HCT116 (cell line): Measurements from ENCODE around the gene ZCCHC24. TPM values are rescaled to one million over a fixed set of nuclear protein-coding genes. Genes with fewer than 3 reads are reported as not detected.

Source experiments
- ATAC-seq: fragments of 200-7000 bp; cut with Tn5 transposase; 2 replicates; pipeline ENCODE4 v1.9.1; 2020; ENCODE audit warnings: mild to moderate bottlenecking, moderate library complexity
- BruUV-seq: library from RNA; stranded (reverse); fragments of 400-500 nt; replicated peaks from 2 replicates; lab custom pipeline; 2021; lab: Mats Ljungman, UMichigan
- CTCF ChIA-PET: fragments of 300-600 bp; sonication (Branson Sonifier 250); formaldehyde crosslinking; loops from one replicate; lab custom pipeline; 2021; ENCODE audit warnings: antibody characterized with exemption; lab: Charles Lee
- POLR2A ChIA-PET: fragments of 300-600, 350-600 bp; sonication (Branson Sonifier 250); formaldehyde crosslinking; loops from one replicate; lab custom pipeline; 2021; ENCODE audit warnings: antibody characterized with exemption; lab: Charles Lee
- RAD21 ChIA-PET, 2 experiments: fragments of 300-600 bp; sonication (Branson Sonifier 250); formaldehyde crosslinking; loops; one replicate each; lab custom pipeline; 2023; ENCODE audit warnings: low total read pairs in 2 of 2; ENCODE audit not compliant: uncharacterized antibody in 2 of 2, unreplicated experiment in 2 of 2, low non-redundant PET in 1 of 2; lab: Charles Lee
- DNase-seq: peaks from one replicate; pipeline ENCODE4 v3.0.0-alpha.2; 2010; ENCODE audit warnings: low read depth, low spot score
- H2AFZ ChIP-seq: fragments of 200-600 bp; shearing (Covaris generic), sonication (generic); 2 replicates; pipeline ENCODE4 v1.6.1; 2017; ENCODE audit warnings: low read depth, mixed run types, mixed read lengths, antibody characterized with exemption, low read length; ENCODE audit not compliant: poor library complexity, severe bottlenecking
- H3K27ac ChIP-seq: 2 replicates; pipeline ENCODE4 v1.5.1; 2012; ENCODE audit warnings: low read depth, low read length
- H3K27me3 ChIP-seq: fragments of 200-600 bp; sonication (generic); 2 replicates; pipeline ENCODE4 v1.6.1; 2016; ENCODE audit warnings: mixed run types, low read length, mixed read lengths; ENCODE audit not compliant: insufficient read depth
- H3K36me3 ChIP-seq, 2 experiments: fragments of 200-500 bp in 1 of 2; fragments of 200-600 bp in 1 of 2; sonication (Bioruptor generic) in 1 of 2; sonication (generic) in 1 of 2; 2 replicates each; pipeline versions ENCODE4 v1.5.1 to v1.6.1; 2014 to 2016; ENCODE audit warnings: low read length in 2 of 2, inconsistent platforms in 1 of 2, mixed read lengths in 1 of 2, mixed run types in 1 of 2; ENCODE audit not compliant: insufficient read depth in 2 of 2, control insufficient read depth in 1 of 2
- H3K4me1 ChIP-seq, 2 experiments: fragments of 200-600 bp in 1 of 2; sonication (generic) in 1 of 2; 2 replicates each; pipeline versions ENCODE4 v1.5.1 to v1.6.1; 2012 to 2017; ENCODE audit warnings: low read length in 2 of 2, inconsistent platforms in 1 of 2, mild to moderate bottlenecking in 1 of 2, mixed read lengths in 1 of 2, mixed run types in 1 of 2, moderate library complexity in 1 of 2; ENCODE audit not compliant: insufficient read depth in 2 of 2, control insufficient read depth in 1 of 2
- H3K4me2 ChIP-seq: fragments of 200-600 bp; sonication (generic); 2 replicates; pipeline ENCODE4 v1.6.1; 2017; ENCODE audit warnings: mixed run types, low read length, mixed read lengths
- H3K4me3 ChIP-seq, 2 experiments: fragments of 200-600 bp in 1 of 2; sonication (generic) in 1 of 2; replicated peaks in 1 of 2; 2 replicates each; pipeline ENCODE4 v1.5.1; 2011 to 2016; ENCODE audit warnings: low read length in 2 of 2, control low read depth in 1 of 2, low read depth in 1 of 2, mild to moderate bottlenecking in 1 of 2, mixed read lengths in 1 of 2, mixed run types in 1 of 2
- H3K79me2 ChIP-seq: fragments of 200-600 bp; sonication (generic); 2 replicates; pipeline ENCODE4 v1.6.1; 2017; ENCODE audit warnings: mild to moderate bottlenecking, mixed run types, low read length, moderate library complexity, mixed read lengths; ENCODE audit not compliant: insufficient read depth
- H3K9ac ChIP-seq: fragments of 200-600 bp; sonication (generic); 2 replicates; pipeline ENCODE4 v1.6.1; 2016; ENCODE audit warnings: low read length, mixed read lengths
- H3K9me2 ChIP-seq: fragments of 200-600 bp; sonication (generic), shearing (Covaris generic); 2 replicates; pipeline ENCODE4 v1.6.1; 2017; ENCODE audit warnings: mixed run types, mild to moderate bottlenecking, moderate library complexity; ENCODE audit not compliant: insufficient read depth
- H3K9me3 ChIP-seq, 2 experiments: fragments of 200-500 bp in 1 of 2; fragments of 200-600 bp in 1 of 2; sonication (Bioruptor generic) in 1 of 2; sonication (generic) in 1 of 2; 2 replicates each; pipeline ENCODE4 v1.6.1; 2014 to 2017; ENCODE audit warnings: low read length in 2 of 2, mixed read lengths in 2 of 2, inconsistent platforms in 1 of 2, low read depth in 1 of 2, mild to moderate bottlenecking in 1 of 2, mixed run types in 1 of 2, moderate library complexity in 1 of 2; ENCODE audit not compliant: control insufficient read depth in 1 of 2, insufficient read depth in 1 of 2
- H4K20me1 ChIP-seq: fragments of 200-600 bp; sonication (generic), shearing (Covaris generic); 2 replicates; pipeline ENCODE4 v1.6.1; 2017; ENCODE audit warnings: mixed run types, mild to moderate bottlenecking, moderate library complexity; ENCODE audit not compliant: insufficient read depth
- CBX3 ChIP-seq: IDR thresholded peaks from 2 replicates; pipeline ENCODE4 v1.6.1; 2012; ENCODE audit warnings: low read depth
- CEBPB ChIP-seq: IDR thresholded peaks from 2 replicates; pipeline ENCODE4 v1.6.1; 2012; ENCODE audit warnings: low read depth
- ELF1 ChIP-seq: IDR thresholded peaks from 2 replicates; pipeline ENCODE4 v1.6.1; 2012; ENCODE audit warnings: low read depth, borderline replicate concordance
- EZH2 ChIP-seq: fragments of 200-600 bp; sonication (generic); IDR thresholded peaks from 2 replicates; pipeline ENCODE4 v1.6.1; 2017; ENCODE audit warnings: antibody characterized with exemption, mixed run types
- ZFX ChIP-seq: fragments of 450-650 bp; IDR thresholded peaks from 2 replicates; pipeline ENCODE4 v1.6.1; 2017
- ZNF274 ChIP-seq: fragments of 200-500 bp; sonication (Bioruptor generic); IDR thresholded peaks from 2 replicates; pipeline ENCODE4 v1.6.1; 2014; ENCODE audit warnings: mild to moderate bottlenecking, low read depth, low read length, inconsistent platforms
- intact Hi-C: fragments of 100-400 bp; cut with micrococcal nuclease; formaldehyde crosslinking; loops from 2 replicates; pipeline ENCODE4 v1.10.0; 2022
- total RNA-seq: library from RNA; stranded (reverse); gene quantifications from one replicate; pipeline ENCODE4 v1.2.1, GENCODE V29; 2021; ENCODE audit not compliant: unreplicated experiment
- TF ChIP-seq, protein P1 (sequence below): IDR thresholded peaks from 2 replicates; pipeline ENCODE4 v1.6.1; 2012
- TF ChIP-seq, protein P2 (sequence below), 3 experiments: fragments of 200-600 bp in 1 of 3; sonication (generic) in 1 of 3; IDR thresholded peaks in 2 of 3; conservative IDR thresholded peaks in 1 of 3; 2 replicates each; pipeline ENCODE4 v1.5.1; 2012 to 2017; ENCODE audit warnings: low read depth in 2 of 3, low read length in 2 of 3, antibody characterized with exemption in 1 of 3, borderline replicate concordance in 1 of 3, control low read depth in 1 of 3, mild to moderate bottlenecking in 1 of 3, mixed read lengths in 1 of 3, mixed run types in 1 of 3, moderate library complexity in 1 of 3; ENCODE audit not compliant: insufficient read depth in 1 of 3

Gene ZCCHC24
- total RNA-seq, 1 experiment from 2014 or later, result 7.0 TPM

DNA sequence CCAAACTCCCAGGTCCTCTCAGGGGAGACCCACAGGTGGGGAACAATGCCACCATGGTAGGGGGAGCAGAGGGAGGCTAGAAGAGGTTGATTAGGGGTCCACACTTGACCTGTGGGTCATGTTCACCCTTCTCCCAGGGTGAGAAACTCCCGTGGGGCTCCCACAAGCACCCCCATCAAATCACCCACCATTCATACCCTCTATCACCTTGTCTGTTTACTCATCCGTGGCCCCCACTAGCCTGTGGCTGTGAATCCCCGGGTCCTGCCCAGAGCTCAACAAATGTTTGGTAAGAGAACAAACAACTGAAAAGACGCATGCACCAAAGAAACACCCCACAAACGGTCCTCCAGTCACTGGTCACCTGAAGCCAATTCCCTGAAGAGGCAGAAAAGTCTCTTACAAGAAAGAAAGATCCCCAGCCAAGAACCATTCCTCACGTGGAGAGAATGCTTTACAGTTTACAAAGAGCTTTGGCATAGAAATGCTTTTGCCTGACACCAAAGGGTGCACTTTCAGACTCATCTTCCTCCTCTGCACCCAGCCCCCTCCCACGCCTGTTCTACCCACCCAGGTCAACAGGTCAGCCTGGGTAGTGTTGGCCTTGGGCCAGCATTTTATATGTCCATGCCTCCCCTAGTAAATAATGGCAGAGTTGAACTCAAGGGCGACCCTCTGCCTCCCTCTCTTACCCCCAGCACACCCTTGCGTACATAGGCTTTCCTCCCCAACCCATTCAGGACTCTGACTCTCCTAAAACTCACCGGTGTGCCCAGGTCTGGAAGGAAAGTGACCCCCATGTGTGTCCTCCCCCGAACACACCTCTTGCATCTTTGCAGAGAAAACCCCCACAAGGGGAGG, 1.9 kb downstream of the ZCCHC24 start:
- no peaks in the 10 kb centered on the region for H3K27me3 ChIP-seq
- peak overlapping the region; percentile 96 for H3K4me2 ChIP-seq
- intact Hi-C loops, result no loop called here
- no peaks in the 10 kb centered on the region for H3K9me3 ChIP-seq
- POLR2A ChIA-PET, result no interaction called here
- H2AFZ ChIP-seq, result no peak overlapping the region
- CTCF ChIA-PET, result no interaction called here
- no peak overlapping the region for H3K27ac ChIP-seq
- H3K36me3 ChIP-seq, result no peaks in the 10 kb centered on the region
- peaks cover 8 to 39% of the 10 kb centered on the region in 2 experiments; a peak in 3 of 4 replicates for H3K4me1 ChIP-seq
- TF ChIP-seq ZFX, result no peak
- TF ChIP-seq, protein P1, sequence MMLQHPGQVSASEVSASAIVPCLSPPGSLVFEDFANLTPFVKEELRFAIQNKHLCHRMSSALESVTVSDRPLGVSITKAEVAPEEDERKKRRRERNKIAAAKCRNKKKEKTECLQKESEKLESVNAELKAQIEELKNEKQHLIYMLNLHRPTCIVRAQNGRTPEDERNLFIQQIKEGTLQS, result no peak
- TF ChIP-seq CBX3, result no peak
- no peak for TF ChIP-seq EZH2
- TF ChIP-seq, protein P2, sequence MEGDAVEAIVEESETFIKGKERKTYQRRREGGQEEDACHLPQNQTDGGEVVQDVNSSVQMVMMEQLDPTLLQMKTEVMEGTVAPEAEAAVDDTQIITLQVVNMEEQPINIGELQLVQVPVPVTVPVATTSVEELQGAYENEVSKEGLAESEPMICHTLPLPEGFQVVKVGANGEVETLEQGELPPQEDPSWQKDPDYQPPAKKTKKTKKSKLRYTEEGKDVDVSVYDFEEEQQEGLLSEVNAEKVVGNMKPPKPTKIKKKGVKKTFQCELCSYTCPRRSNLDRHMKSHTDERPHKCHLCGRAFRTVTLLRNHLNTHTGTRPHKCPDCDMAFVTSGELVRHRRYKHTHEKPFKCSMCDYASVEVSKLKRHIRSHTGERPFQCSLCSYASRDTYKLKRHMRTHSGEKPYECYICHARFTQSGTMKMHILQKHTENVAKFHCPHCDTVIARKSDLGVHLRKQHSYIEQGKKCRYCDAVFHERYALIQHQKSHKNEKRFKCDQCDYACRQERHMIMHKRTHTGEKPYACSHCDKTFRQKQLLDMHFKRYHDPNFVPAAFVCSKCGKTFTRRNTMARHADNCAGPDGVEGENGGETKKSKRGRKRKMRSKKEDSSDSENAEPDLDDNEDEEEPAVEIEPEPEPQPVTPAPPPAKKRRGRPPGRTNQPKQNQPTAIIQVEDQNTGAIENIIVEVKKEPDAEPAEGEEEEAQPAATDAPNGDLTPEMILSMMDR (IDR thresholded peaks at IDR 0.05 in 2 of 3, conservative IDR thresholded peaks at IDR 0.05 in 1 of 3; ENCODE audit: borderline replicate concordance in 1 of 3, insufficient read depth in 1 of 3, low read depth in 2 of 3, low read length in 2 of 3), result no peak
- TF ChIP-seq ELF1, result no peak
- TF ChIP-seq ZNF274, result no peak
- TF ChIP-seq CEBPB, result no peak
- ATAC-seq (no peak), DNase-seq (no peak)
- H3K79me2 ChIP-seq, result no peaks in the 10 kb centered on the region; the same call in 1 of the 2 replicates
- H4K20me1 ChIP-seq, result no peaks in the 10 kb centered on the region
- H3K9me2 ChIP-seq, result no peaks in the 10 kb centered on the region
- BruUV-seq, result TSS peak; percentile 55
- H3K4me3 ChIP-seq, result peak overlapping the region; percentile 58 to 68
- H3K9ac ChIP-seq, result peak overlapping the region; percentile 63; the same call in 1 of the 2 replicates
- RAD21 ChIA-PET, result no interaction called here
